Ishikawa (cell line): ENCODE results near the gene ANKRD33B.

Experiments used
- CEBPB ChIP-seq: IDR thresholded peaks from 2 replicates; pipeline ENCODE4 v1.6.1; 2012
- CREB1 ChIP-seq: IDR thresholded peaks from 2 replicates; pipeline ENCODE4 v1.6.1; 2012; ENCODE audit warnings: low read depth
- EGR1 ChIP-seq: IDR thresholded peaks from 2 replicates; pipeline ENCODE4 v1.6.1; 2012
- EP300 ChIP-seq: IDR thresholded peaks from 2 replicates; pipeline ENCODE4 v1.6.1; 2012; ENCODE audit warnings: borderline replicate concordance
- FOXM1 ChIP-seq: IDR thresholded peaks from 2 replicates; pipeline ENCODE4 v1.6.1; 2012; ENCODE audit warnings: low read depth, borderline replicate concordance
- NFIC ChIP-seq: IDR thresholded peaks from 2 replicates; pipeline ENCODE4 v1.6.1; 2012
- RAD21 ChIP-seq: IDR thresholded peaks from 2 replicates; pipeline ENCODE4 v1.6.1; 2012; ENCODE audit warnings: low read depth
- TAF1 ChIP-seq: IDR thresholded peaks from 2 replicates; pipeline ENCODE4 v1.6.1; 2012; ENCODE audit warnings: low read depth, mild to moderate bottlenecking
- TCF12 ChIP-seq: IDR thresholded peaks from 2 replicates; pipeline ENCODE4 v1.6.1; 2012; ENCODE audit warnings: low read depth
- TEAD4 ChIP-seq: IDR thresholded peaks from 2 replicates; pipeline ENCODE4 v1.6.1; 2012
- YY1 ChIP-seq: IDR thresholded peaks from 2 replicates; pipeline ENCODE4 v1.6.1; 2012; ENCODE audit warnings: low read depth
- ZBTB7A ChIP-seq: IDR thresholded peaks from 2 replicates; pipeline ENCODE4 v1.6.1; 2012; ENCODE audit warnings: low read depth
- TF ChIP-seq, protein P1 (sequence below): IDR thresholded peaks from 2 replicates; pipeline ENCODE4 v1.6.1; 2012; ENCODE audit warnings: low read depth, mild to moderate bottlenecking
- TF ChIP-seq, protein P2 (sequence below): IDR thresholded peaks from 2 replicates; pipeline ENCODE4 v1.6.1; 2012
- TF ChIP-seq, protein P3 (sequence below): IDR thresholded peaks from 2 replicates; pipeline ENCODE4 v1.6.1; 2012

ANKRD33B gene

DNA sequence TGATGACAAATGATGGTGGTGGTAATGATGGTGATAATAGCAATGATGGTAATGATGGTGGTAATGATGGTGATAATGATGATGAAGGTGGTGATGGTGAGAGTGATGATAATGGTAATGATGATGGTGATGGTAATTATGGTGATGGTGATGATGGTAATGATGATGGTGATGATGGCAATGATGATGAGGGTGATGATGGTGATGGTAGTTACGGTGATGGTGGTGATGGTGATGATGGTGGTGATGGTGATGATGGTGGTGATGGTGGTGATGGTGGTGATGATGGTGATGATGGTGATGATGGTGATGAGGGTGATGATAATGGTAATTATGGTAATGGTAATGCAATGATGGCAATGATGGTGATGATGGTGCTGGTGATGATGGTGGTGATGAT lies 106.1 kb downstream of the ANKRD33B start:
- TF ChIP-seq, protein P1, sequence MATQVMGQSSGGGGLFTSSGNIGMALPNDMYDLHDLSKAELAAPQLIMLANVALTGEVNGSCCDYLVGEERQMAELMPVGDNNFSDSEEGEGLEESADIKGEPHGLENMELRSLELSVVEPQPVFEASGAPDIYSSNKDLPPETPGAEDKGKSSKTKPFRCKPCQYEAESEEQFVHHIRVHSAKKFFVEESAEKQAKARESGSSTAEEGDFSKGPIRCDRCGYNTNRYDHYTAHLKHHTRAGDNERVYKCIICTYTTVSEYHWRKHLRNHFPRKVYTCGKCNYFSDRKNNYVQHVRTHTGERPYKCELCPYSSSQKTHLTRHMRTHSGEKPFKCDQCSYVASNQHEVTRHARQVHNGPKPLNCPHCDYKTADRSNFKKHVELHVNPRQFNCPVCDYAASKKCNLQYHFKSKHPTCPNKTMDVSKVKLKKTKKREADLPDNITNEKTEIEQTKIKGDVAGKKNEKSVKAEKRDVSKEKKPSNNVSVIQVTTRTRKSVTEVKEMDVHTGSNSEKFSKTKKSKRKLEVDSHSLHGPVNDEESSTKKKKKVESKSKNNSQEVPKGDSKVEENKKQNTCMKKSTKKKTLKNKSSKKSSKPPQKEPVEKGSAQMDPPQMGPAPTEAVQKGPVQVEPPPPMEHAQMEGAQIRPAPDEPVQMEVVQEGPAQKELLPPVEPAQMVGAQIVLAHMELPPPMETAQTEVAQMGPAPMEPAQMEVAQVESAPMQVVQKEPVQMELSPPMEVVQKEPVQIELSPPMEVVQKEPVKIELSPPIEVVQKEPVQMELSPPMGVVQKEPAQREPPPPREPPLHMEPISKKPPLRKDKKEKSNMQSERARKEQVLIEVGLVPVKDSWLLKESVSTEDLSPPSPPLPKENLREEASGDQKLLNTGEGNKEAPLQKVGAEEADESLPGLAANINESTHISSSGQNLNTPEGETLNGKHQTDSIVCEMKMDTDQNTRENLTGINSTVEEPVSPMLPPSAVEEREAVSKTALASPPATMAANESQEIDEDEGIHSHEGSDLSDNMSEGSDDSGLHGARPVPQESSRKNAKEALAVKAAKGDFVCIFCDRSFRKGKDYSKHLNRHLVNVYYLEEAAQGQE: no peak
- TF ChIP-seq ZBTB7A: no peak
- TF ChIP-seq TCF12: no peak
- TF ChIP-seq CREB1: no peak
- TF ChIP-seq RAD21: no peak
- no peak for TF ChIP-seq CEBPB
- no peak for TF ChIP-seq FOXM1
- TF ChIP-seq, protein P2, sequence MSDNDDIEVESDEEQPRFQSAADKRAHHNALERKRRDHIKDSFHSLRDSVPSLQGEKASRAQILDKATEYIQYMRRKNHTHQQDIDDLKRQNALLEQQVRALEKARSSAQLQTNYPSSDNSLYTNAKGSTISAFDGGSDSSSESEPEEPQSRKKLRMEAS: no peak
- no peak for TF ChIP-seq TAF1
- no peak for TF ChIP-seq YY1
- no peak for TF ChIP-seq NFIC

DNA sequence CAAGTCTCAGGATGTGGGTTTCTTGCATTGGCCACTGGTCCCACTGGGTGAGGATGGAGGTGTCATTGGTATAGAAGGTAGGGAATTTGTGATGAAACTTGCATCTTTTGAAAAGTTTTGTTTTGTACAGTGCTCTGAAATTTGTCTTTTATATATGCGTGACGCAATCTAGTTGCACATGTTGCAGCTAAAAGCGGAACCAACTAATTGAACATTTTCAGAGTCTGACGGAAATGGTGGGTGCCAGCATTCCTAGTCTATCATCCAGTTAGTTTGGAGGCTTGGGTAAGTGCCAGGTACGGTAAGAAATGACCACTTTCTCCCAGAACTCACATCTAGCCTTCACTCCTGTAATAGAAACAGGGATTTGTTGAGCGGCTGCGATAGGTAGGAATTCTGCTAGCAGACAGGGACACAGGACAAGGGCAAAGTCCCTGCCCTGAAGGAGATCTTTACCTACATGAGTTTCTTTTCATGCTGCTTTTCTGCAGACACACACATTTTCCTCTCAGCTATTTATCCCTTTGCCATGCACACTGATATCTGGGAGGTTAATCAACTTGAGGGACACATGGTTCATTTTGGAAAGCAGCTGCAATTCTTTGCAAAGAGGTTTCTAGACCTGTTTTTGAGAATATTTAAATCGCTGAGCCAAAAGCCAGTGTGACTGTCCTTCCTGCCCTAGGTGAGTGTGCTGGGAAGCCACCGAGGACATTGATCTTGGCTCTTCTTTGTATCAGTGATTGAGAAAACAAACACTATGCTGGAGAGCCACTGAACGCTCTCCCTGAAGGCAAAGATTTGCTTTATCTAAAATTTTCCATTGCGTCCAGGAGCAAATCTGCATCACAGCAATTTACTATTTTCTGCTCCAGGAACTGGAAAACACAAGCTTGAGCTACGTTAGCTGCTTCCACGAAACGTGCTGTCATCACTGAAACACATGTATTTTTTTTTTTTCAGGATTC lies 107.5 kb downstream of the ANKRD33B start:
- TF ChIP-seq EGR1: no peak
- TF ChIP-seq, protein P3, sequence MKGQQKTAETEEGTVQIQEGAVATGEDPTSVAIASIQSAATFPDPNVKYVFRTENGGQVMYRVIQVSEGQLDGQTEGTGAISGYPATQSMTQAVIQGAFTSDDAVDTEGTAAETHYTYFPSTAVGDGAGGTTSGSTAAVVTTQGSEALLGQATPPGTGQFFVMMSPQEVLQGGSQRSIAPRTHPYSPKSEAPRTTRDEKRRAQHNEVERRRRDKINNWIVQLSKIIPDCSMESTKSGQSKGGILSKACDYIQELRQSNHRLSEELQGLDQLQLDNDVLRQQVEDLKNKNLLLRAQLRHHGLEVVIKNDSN: no peak
- no peak for TF ChIP-seq CEBPB
- no peak for TF ChIP-seq CREB1
- TF ChIP-seq, protein P1: no peak
- TF ChIP-seq TAF1: no peak
- TF ChIP-seq TEAD4: no peak
- TF ChIP-seq FOXM1: no peak
- TF ChIP-seq TCF12: no peak
- TF ChIP-seq, protein P2: no peak
- TF ChIP-seq ZBTB7A: no peak
- TF ChIP-seq EP300: no peak
- TF ChIP-seq YY1: no peak
- TF ChIP-seq NFIC: no peak
- TF ChIP-seq RAD21: no peak

DNA sequence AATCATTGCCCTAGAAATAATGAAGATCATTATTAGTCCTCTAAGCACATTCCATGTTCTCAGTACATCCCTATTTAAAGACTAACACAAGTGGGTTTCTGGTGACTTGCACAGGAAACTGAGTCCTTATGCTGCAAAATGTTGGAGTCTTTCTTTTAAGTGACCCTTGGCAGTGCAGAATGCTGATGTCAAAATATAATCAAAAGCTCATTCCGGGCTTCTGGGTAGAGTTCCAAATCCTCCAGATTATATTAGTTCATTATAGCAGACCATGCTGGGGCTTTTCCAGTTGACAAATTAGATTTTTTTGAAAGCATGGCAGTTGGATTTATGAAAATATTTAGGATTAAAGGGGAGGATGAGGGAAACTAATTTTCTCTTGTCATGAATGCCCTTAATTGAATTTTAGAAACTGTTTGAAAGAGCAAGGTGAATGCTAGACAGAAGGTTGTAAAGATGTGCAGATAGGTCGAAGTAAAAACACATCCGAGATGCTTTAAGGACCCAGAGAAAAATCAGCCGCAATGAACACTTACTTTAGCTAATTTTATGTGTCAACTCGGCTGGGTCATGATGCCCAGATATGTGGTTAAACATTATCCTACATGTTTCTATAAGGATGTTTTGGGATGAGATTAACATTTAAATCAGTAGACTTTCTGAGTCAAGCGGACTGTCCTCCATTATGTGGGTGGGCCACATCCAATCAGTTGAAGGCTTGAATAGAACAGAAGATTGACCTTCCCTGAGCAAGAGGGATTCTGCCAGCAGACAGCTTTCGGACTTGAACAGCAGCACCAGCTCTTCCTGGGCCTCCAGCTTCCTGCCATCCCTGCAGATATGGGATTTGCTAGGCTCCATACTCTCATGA lies 108.5 kb downstream of the ANKRD33B start:
- TF ChIP-seq FOXM1 (no peak), EP300 (no peak), EGR1 (no peak), CREB1 (no peak), YY1 (no peak)
- TF ChIP-seq, protein P3: no peak

DNA sequence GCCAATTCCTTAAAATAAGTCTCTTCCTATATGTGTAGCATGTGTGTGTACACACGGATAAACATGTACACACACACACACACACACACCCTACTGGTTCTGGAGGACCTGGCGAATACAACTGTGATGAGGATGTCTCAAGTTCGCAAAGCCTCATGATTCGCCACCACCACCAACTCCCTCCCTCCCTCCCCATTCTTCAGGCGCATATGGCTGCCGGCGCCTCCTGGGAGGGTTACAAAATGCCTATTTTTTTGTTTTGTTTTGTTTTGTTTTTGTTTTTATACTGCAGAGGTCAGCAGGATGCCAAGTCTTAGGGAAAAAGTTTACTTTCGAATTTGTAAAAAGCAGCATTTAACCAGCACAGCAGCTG lies 109.1 kb downstream of the ANKRD33B start:
- TF ChIP-seq TEAD4 (no peak), EP300 (no peak), CEBPB (no peak), ZBTB7A (no peak), RAD21 (no peak), CREB1 (no peak), NFIC (no peak), YY1 (no peak), FOXM1 (no peak), TCF12 (no peak), EGR1 (no peak), TAF1 (no peak)
- TF ChIP-seq, protein P1: no peak
- TF ChIP-seq, protein P2: no peak
- TF ChIP-seq, protein P3: no peak
